Cerebellar cortex (tissue), 1 donor: ENCODE results near the gene MED28.

Source experiments
- DNase-seq: peaks from one replicate; pipeline ENCODE4 v3.0.0-alpha.2; 2015; ENCODE audit warnings: low spot score

Gene MED28

GRCh38 chr4:17667253-17667652 is 52.8 kb downstream of the MED28 start:
- no peak for DNase-seq

GRCh38 chr4:17667653-17668201 is 53.3 kb downstream of the MED28 start:
- no peak for DNase-seq

DNA sequence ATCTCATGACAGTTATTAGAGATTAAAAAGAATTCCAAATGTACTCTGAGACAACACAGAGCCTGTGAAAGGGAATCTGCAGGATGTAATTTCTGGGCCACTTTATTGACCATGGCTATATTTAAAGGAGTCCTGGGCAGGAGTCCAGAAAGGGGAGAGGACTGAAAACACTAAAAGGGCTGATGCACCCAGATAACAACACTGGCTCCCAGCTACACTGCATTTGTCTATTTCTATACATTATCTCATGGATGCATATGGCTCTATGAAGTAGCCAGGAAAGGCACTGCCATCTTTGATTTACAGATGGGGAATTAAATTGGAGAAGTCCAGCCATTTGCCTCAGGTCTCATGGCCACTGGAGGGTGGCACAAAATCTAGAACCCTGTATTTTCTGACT is 56.0 kb downstream of the MED28 start:
- DNase-seq, result no peak

DNA sequence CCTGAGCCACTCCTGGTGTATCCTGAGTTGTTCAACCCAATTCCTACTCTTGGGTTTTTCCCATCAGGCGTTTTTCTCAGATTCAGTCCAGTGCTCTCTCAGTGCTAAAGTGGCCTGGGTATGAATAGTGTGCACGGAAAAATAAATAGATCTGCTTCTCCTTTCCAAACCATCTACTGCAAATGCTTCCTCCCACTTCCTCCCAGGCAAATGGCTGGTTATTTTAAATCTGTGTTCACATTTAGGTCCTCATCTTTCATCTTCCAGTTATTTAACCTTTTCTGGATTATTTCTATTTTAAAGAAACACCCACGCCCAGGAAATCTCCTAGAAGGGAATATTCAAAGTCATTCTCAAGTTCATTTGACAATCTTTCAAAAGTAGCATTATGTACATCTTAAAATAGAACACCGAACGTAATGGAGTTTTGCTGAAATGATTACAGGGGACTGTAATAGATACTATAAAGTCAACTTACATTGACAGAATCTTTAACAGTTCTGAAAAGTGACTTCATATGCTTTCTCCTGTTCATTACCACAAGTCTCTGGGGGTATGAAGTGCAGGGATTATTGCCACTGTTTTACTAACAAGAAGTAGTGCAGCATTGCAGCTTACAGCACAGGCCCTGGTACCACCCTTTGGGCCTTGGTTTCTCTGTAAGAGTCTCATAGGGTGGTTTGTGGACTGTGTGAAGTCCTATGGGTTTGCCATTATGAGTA is 66.3 kb downstream of the MED28 start:
- no peak for DNase-seq

DNA sequence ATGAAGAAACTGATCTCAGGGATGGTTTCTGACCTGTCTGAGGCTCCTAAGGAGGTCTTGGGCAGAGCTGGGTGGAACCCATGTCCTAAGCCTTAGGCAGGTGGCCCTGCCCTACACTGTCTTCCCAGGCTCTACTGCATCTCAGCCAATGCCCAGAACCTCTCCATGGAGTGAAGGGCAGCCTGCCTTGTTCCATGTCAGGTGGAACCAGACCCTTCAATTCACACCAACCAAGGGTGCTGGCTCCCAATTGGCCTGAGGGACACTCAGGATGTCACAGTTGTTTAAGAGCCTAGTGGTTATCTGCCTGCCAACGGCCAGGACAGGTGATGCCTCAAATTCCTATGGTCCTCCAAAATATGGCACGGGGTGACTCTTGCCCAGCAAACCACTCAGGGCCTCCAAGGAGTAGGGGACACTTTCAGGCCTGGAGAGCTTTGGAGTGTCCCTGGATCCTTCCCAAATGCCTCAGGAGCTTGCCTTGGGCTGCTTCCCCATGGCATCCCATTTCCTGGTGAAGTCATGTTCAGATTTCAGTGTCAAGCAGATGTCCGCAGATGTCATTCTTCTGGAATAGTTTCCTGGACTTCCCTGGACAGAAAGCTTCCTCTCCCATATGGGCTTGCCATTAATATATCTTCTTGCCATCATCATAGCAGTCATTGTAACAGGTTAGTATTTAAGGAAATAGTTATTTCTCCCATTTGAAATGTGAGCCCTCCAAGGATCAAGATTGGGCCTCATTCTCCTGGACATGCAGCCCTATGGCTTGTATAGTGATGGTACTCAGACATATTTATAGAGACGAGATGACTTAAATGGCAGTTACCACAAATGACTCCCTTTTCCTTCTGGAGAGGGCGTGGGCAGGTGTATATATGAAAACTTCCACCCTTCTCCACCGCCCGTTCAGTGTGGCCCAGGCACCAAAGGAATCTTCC is 67.1 kb downstream of the MED28 start:
- DNase-seq, result no peak

DNA sequence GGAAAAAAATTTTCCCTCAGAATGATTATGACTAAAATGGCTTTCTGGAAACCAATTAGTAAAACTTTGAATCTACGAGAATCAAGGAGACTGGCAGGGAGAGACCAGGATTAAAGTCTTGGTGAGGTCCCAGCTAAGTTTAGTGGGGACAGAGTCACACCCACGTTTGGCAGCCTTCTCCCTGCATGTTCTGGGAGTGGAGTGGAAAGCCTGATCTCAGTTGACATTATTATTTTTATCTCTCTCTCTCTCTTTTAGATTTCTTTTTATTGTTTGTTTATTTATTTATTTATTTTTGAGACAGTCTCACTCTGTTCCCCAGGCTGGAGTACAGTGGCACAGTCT is 67.8 kb downstream of the MED28 start:
- no peak for DNase-seq
